Measurements from ENCODE around the gene IMPA2.
"Not testable (repeated sequence)": the region's sequence is repeated elsewhere in the genome, so short reads cannot be mapped to it uniquely, and the experiment has no call there.

Gene IMPA2

DNA sequence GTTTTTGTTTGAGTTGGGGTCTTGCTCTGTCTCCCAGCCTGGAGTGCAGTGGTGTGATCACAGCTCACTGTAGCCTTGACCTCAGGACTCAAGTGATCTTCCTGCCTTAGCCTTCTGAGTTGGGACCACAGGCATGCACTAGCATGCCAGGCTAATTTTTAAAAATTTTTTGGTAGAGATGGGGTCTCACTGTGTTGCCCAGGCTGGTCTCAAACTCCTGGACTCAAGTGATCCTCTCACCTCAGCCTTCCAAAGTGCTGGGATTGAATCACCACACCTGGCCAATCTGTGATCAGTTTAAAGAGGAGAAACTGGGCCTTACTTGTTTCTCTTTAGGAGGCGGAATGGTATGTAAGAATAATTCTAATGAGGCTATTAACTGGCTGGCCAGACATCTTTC is 49.9 kb downstream of the IMPA2 start:
- DNase-seq = no peak

DNA sequence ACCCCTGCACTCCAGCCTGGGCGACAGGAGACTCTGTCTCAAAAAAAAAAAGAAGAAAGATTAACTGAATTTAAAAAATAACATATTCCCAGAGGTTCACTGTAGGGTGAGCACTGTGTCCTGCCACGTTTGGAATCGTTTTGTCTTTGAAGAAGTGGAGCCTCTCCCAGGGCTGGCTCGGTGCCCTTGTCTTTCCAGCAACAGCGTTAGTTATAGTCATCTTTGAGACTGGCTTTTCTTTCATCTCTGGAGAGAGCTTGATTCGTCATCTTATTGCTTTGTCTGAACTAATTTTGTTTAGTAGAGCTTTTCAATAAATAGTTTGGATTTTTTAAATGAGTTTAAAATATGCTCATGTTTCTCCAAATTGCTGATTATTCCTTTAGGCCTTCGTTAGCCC is 50.5 kb downstream of the IMPA2 start:
- DNase-seq = no peak

DNA sequence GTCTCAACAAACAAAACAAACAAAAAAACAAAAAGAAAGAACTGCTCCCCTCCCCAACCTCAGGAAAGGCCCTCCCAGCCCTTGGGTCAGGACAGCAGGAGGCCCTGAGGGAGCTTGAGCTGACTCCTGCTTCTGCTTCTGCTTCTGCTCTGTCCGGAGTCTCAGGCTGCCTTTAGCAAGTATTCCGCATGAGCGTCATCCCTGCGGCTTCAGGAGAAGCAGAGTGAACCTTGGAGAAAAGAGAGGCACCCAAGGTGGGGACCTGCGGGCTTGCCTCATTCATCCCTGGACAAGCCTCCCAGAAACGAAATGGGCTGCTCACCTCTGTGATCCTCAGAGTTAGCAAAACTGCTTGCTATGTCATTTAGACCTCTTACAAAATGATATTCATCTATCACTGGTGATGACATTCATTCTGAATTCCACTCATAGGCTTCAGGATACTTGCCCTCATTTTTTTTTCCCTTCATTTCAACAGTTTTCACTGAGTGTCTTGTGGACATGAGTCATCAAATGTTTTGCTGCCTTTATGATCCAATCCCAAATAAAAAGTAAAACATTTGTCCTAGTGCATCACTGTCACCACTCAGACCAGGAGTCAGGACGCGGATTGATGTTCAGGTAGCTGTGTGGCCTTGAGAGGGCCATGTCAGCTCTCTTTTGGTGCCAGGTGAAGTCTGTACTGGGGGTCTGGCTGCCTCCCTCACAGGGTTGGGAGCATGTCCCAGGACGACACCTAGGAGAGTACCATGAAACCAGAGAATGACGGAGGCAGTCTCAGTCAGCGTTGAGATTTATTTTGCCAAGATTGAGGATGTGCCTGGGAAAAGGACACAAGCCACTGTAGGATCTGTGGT is 51.7 kb downstream of the IMPA2 start:
- DNase-seq = no peak

DNA sequence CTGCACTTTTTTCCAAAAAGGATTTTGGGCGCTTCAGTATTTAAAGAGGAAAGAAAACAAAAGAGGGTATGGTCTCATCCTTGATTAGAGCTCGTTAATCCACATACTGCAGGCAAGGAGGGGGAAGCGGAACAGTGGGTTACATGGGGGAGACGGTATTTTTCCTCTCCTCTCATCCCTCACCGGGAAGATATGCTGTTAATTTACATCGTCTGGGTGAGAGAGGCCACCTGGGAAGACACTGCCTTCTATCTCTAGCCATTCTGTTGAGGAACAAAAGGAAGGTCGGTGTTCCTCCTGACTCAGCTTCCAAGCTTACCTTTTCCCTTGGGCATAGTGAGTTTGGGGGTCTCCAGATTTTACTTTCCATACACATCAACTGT is 52.3 kb downstream of the IMPA2 start:
- no peak for DNase-seq

DNA sequence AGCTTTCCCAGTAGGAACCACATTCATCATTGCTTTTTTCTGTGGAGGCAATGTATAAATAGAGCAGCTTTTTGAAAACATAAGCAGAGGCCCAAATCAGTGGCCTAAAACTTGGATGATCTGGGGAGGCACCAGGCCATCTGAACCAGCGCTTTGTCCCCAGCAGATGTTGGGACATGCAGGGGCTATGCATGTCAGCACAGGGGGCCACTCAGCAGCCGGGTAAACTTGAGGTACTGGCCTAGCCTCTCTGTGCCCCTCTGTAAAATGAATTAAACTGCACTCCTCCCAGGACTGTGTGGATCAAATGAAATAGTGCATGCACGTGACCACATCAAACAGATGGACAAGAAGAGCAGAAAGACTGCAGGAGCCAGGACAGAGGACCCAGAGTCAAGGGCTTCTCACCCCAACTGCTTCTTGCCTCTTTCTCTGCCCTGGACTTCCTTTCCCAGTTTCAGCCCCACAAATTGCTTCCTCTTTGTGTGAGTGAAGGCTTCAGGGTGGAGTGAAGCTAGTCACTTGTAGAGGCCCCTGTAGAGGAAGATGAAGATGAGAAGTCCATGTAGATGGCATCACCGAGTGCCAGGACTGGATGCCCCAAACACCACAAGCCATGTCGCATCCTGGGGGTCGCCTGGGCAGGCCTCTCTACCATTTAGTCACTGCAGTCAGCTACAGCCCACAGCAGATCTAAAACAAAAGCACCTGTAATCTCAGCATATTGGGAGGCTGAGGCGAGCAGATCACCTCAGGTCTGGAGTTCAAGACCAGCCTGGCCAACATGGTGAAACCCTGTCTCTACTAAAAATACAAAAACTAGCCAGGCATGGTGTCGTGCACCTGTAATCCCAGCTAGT is 53.2 kb downstream of the IMPA2 start:
- peak; percentile 82 for DNase-seq

DNA sequence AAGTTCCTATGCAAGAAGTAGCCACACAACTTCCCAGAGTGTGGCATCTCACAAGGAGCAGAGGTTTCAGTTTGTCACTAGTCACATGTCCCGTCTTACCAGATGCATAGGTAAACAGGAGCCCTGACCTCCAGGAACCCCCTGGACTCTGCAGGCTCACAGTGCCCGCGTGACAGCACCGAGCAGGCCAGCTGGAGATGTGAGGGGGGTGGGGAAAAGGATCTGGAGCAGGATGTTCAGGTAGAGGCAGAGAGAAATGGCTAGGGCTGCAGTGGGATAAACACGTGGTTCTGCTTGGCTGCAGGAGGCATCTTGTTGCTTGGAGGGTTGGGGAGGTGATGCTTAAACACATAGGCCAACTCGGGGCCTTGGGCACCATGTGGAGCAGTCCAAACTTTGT is 54.2 kb downstream of the IMPA2 start:
- no peak for DNase-seq

DNA sequence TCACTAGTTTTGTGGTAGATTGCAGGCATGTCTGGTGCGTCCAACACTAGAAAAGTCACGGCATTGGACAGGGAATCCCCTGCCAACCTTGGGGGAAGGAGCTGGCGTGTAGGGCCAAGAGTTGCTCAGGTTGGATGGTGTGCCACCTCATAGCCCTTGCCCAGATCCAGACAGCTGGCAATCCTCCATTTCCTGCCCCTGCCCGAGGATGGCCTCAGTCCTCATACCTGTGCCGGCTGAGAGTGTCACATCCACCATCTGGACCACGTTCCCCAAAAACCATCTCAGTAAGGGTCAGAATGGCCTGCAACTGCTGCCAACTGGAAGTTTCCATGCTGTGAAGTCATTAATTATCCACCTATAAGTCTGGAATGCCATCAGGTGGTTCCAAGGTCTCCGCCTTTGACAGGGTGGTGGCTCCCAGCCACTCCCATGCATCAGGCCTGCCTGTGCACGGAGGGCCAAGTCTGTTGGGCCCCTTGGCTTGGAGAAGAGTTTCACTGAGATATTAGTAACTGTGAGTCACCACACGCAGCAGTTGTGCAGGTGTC is 55.0 kb downstream of the IMPA2 start:
- DNase-seq = no peak

DNA sequence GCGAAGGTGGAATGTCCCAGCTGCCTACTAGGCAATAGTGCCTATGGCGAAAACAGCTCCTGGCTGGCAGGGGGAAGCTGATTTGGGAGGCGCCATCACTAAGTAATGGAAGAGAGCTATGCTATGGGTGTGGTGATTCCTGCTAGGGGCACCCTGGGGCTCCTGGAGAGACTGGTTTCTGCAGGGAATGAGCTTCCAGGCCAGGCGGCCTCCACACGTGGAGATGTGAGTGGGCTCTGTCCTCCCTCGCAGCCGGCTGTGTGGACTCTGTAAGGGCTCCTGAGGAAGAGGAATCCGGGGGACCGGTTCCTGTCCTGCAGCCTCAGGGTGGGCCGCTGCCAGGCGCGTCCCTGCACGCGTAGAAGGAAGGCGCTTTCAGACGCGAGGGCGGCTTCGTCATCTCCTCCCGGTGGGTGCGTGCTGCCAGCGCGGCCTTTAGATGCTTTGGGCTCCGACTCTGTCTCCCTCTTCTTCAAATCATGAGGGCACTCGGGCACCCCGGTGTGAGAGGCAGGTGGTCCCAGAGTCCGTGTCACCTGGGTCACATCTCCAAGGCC is 56.9 kb downstream of the IMPA2 start:
- no peak for DNase-seq

DNA sequence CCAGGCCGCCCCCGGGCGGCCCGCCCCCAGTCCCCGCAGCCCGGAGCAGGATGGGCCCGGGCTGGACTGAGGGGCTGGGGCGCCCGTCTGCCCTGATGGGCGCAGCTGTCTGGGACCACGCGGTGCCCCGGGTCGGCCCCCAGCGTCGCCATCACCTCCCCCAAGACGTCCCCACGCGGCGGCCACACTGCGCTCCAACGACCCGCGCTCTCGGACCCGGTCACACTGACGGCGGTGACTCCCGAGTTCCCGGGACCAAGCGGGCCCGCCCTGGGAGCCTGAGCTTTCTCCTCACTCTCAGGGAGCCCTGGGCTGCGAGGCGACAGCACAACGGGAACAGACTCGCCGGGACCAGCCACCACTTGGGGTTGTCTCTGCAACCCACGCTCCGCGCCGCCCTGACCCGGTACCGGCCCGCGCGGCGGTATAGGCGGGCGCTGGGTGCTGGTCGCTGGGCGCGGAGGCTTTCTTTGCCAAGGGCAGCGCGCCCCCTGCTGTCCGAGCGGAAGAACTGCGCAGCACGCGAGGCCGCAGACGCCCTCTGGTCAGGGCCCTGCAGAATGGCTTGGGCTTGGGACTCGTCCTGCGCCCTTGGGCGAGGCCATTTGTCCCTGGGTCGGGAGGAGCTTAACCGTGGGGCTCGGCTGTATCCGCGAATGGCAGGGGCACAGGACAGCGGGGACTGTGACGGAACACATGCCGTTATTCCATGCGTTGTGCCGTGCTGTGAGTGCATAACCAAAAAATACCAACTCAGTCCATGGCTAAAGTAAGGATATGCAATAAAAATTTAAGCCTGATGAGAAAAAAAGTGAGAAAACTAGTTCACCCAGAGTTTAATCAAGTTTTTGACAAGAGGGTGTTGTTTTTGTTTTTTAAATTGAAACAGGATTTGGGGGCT is 57.6 kb downstream of the IMPA2 start:
- DNase-seq = peak; percentile 58

DNA sequence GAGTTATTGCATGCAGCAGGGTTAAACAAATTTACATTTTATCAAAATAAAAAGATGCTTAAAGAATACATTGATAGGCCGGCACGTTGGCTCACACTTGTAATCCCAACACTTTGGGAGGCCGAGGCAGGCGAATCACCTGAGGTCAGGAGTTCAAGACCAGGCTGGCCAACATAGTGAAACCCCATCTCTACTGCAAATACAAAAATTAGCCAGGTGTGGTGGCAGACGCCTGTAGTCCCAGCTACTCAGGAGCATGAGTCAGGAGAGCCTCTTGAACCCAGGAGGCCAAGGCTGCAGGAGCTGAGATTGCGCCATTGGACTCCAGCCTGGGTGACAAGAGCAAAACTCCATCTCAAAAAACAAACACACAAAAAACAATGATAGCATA is 58.2 kb downstream of the IMPA2 start:
- not testable (repeated sequence) for DNase-seq

DNA sequence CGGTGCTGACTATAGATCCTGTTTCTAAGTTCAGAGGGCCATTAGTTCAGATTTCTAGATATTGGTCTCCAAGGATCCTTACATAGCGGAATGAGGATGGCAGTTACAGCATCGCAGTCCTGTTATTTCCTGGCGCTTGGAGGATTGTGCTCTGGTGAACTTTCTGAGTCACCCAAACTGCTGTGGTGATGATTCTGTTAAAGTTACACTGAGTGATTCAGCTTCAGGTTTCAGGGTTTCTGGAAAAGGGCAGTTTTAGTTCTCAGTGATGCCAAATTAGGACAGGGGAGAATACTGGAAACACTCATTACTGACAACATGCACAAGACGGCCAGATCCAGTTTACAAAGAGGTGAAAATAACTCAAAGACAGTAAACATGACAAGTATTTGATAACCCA is 60.3 kb downstream of the IMPA2 start:
- peak; percentile 83 for DNase-seq

DNA sequence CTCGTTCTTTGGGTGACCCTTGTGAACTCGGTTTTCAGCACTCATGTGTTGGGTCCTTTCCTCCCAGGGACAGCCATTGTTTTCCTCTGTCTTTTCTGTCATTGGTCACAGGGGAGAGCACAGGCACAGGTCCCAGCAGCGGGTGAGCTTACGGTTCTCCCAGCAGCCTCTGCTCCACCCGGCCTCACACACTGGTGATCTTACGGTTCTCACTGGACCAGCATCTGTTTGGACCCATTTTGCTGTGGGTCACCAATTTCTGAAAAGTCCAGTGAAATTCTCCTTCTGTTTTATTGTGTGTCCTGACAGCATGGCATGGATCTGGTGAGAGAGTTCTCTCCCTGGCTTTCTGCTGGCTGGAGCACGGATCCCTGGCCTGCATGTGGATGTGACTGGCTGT is 62.5 kb downstream of the IMPA2 start:
- DNase-seq = no peak

DNA sequence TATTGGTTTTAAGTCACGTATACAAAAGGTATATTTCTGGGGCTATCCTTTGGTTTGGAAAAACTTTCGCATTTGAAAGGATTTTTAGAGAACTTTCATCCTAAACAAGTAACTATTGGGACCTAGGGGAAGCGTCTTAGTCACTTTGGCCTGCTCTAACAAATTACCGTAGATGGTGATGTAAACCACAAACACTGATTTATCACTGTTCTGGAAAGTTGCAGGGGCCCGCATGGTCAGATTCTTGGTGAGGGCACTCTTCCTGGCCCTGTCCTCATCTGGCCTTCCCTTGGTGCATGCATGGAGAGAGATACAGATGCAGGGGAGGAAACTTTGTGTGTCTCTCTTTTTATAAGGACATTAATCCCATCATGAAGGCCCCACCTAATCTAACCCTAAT is 63.3 kb downstream of the IMPA2 start:
- DNase-seq = no peak

DNA sequence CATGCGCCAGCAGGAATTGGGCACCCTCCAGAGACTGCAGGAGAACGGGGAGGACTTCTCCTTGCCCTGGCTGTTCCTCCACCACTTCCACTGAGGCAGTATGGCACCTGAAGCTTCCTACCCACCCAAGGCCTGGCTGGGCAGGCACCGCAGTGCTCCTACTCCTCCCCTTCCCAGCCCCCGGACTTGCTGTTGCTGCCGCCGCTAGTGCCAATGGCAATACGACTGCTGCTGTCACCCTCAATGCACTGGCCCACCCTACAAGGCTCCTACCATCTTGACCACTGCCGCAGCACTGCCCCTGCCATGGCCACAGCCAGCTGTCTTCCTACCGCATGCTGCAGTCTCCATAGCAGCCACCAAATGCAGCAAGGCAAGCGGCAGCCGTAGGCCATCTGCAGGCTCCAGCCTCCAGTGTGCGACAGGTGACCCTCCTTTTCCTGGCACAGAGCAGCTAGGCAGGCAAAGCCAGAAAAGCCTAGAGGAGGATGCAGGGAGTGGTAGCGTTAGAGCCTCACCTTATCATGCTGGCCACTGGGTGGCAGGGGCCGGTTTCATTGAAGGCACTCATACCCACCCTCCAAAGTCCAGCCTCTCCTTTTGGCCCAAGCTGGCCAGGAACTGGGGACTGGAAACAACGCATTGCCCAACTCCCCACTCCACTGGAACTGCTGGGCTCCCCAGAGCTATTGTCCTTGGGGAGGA is 64.9 kb downstream of the IMPA2 start:
- no peak for DNase-seq

DNA sequence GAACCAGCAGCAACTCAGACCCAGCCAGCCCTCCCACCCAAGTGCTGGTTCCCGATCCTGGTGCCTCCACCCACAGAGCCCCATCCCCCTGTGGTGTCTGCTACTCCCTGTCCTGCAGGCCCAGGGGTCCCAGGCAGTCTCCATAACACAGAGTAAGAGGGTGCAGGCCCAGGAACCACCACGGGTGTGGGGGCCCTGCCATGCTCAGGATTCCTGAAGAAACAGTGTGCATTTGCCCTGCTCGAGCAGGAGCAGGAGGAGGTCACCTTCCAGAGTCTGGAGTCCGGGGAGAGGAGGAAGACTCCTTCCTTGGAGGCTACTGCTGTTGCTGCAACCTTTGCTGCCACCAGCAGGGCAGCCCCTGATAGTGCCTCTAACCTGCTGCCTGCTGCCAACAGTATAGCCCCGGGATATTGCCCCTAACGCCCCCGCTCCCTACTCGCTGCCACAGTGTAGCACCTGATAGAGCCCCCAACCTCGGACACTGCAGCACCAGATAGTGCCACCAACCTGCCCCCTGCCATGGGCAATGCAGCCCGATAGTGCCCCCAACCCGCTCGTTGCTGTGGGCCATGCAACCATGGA is 65.5 kb downstream of the IMPA2 start:
- DNase-seq = peak; percentile 13

DNA sequence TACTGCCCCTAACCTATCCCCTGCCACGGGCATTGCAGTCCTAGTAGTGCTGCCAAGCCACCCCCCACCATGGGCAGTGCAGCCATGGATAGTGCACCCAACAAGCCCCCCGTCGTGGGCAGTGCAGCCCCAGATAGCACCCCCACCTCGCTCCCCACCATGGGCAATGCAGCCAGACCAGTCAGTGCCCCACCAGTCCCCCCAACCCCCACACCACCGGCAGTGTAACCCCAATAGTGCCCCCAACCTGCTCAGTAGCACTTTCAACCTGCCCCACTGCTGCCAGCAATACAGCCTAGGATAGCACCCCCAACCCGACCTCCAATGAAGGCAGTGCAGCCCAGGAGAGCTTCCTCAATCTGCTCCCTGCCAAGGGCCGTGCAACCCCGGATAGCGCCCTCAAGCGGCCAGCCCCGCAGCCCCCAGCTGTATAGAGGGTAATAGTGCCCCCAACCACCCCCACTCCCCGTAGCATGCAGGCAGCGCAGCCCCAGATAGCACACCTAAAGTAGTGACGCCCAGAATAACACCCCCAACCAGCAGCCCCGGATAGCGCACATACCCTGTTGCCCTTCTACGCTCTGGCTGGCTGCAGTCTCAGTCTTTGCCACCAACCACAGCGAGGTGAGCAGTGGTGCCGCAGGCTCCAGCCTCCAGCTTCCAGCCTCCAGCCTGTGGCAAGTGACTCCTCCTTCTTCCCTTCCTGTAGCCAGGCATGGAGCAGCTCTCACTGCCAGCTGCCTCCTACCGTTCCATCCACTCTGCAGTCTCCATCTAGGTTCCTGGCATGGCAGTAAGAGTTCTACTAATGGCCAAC is 66.9 kb downstream of the IMPA2 start:
- DNase-seq = no peak

DNA sequence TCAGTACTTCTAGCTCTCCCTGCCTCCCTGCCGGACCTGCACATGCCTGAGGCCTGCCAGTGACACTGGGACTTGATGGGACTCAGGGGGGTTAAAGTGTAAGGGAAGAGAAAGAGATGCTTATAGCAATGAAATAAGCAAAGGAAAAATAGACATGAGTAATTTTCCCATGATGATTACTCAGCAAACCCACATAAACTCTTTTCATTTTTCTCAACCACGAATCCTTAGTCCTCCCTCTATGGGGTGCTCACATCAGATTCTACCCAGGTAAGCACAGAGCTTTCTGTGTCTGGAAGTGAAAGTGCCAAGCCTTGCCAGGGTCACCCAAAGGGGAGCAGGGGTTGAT is 67.5 kb downstream of the IMPA2 start:
- DNase-seq = peak; percentile 31

DNA sequence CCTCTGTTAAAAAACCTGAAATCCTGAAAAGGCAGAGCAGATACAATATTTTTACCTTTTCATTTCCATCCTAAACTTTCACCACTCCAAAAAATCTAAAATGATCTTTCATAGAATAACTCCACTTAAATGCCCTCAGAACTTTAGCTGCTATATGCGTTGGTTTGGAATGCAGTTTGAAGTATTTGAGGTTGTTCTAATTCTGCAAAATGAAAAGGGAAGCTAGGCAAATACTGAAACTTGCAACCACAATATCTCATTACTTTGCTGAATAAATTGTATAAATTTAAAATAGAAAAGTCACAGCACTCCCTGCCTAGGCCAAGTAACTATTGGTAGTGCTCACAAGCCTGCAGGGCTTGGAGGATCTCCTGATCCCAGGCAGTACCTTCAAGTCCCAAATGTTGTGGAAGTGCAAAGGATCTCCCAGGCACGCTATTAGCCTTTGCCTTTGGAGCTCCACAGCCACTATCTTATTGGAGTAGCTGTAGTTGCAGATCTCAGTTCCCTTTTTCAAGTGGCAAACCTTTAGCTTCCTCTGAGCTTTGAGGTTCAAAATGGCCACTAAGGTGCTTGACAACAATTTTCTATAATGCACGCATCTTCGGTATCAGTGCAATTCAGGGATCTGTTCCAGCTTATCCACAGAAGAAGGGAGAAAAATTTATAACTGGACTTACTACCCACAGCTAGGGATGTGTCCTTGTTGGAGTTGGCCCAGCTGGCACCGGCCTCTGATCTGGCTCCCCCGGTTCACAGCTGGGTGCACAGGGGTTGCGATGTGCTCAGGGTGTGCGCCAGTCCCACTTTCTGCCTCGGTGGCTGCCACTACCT is 68.9 kb downstream of the IMPA2 start:
- DNase-seq = peak; percentile 87

DNA sequence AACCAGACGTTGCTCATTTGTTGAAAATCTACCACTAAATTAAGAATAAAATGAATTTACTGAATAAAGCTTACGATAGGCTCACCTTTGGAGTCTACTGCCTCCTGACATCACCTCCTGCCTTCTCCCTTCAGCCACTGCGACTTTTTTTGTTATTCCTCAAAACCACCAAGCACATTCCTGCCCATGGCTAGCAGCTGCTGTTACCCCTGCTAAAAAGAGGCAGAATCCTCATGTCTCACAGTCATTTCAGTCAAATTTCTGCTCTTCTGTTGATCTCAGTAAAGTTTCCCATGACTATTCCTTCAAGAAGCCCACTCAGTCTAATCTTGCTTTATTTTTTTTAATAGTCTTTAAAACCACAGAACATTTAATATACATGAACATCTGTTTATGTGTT is 71.6 kb downstream of the IMPA2 start:
- DNase-seq = no peak

DNA sequence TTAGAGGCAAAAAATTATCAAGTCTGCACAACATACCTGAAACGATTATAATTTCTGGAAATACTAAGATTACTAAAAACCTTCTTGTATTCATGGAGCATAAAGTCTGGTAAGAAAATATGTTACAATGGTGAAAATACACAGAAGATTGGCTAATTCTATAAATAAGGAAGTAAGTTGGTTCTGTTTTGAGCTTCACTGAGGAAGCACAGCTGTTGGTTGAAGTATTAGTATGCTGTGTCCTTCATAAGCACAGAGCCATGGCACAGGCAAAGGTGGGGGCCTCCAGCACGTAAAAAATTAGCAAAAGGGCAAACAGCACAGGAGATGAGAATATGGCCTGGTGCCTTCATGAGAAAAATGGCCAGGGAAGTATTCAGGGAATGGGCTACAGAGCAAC is 72.0 kb downstream of the IMPA2 start:
- peak; percentile 91 for DNase-seq
